ENCODE results near the gene PSTPIP1. TPM values are rescaled to one million over a fixed set of nuclear protein-coding genes. Genes with fewer than 3 reads are reported as not detected.

The PSTPIP1 gene
- total RNA-seq, 1 experiment from 2014 or later: not detected

GRCh38 chr15:76968306-76968705 is 26.6 kb upstream of the PSTPIP1 start:
- Histone ChIP-seq H3K9me3 (ENCODE audit: low read length) (no peaks in the 10 kb centered on the region), H3K36me3 (ENCODE audit: low read depth, low read length) (no peaks in the 10 kb centered on the region), H3K4me1 (ENCODE audit: insufficient read depth, low read length) (no peaks in the 10 kb centered on the region), H3K4me3 (ENCODE audit: low read length) (no peak overlapping the region), H3K79me2 (ENCODE audit: low read length) (no peaks in the 10 kb centered on the region), H3K27ac (ENCODE audit: low read length) (no peak overlapping the region), H3K9me2 (replicated peaks; ENCODE audit: low read length) (no peaks in the 10 kb centered on the region), H4K20me1 (ENCODE audit: low read length) (no peaks in the 10 kb centered on the region), H3K27me3 (ENCODE audit: low read length) (peaks cover 21% of the 10 kb centered on the region), H3F3A (ENCODE audit: low read length, unreplicated experiment) (no peaks in the 10 kb centered on the region), H3K9ac (ENCODE audit: low read length) (no peak overlapping the region), H2AFZ (ENCODE audit: low read length) (no peak overlapping the region), H3K4me2 (ENCODE audit: low read length) (no peak overlapping the region)
- ATAC-seq (no peak), DNase-seq (no peak)
- ChIA-PET POLR2A (ENCODE audit: unreplicated experiment) (no interaction called here), CTCF (no interaction called here)
- no TSS peak for BruUV-seq (replicated peaks)
- TF ChIP-seq EZH2phosphoT487 (IDR thresholded peaks at IDR 0.05; ENCODE audit: borderline replicate concordance, low read length) (no peak), EZH2 (IDR thresholded peaks at IDR 0.05; ENCODE audit: low read length, unreplicated experiment) (no peak), CTCF (conservative IDR thresholded peaks at IDR 0.05; ENCODE audit: low read depth, low read length) (no peak)
- intact Hi-C loops (cut with micrococcal nuclease): no loop called here

DNA sequence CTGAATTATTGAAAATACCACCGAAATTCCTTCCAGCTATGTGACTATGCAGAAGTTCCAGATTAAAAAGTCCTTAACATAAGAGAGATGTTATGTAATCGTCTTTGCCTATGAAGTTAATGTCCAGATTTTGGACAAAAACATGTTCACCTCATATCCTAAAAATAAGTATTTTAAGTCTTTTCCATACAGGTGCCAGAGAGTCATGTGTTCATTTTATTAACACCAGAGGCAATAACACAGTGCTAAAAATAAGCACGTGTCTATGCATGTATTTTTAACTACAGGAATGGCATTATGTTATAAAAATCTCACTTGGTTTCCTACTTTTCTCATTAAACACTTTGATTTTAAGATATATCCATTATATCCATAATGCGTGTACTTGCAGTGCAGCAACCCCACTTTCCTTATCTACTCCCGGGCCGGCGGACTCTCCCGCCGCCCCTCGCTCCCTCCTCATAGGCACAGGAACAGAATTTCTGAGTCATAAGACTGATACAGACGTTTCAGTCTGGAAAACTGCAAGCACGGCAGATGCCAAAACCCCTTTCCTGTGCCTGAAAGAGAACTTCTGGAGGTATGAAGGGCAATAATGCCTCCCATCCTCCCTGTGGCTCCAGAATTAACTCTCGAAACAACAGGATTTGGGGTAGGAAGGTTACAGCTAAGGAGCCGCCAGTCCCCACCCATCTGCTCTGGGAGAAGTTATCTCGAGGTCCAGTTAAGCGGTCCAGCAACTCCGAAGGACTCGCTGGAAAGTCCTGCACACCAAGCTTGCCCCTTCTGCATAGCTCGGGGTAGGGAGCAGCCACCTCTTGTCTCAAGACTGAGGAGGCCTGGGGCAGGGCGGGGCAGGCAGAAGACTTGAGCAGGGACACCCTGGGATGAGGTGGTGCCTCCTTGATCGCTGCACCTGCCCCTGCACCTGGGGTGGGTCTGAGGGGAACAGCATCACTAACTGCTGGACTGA is 22.3 kb upstream of the PSTPIP1 start:
- no peaks in the 10 kb centered on the region for H3K9me3 ChIP-seq (ENCODE audit: low read length)
- DNase-seq: no peak
- intact Hi-C loops (cut with micrococcal nuclease): no loop called here
- H3K36me3 ChIP-seq (ENCODE audit: low read depth, low read length): no peaks in the 10 kb centered on the region
- TF ChIP-seq EZH2phosphoT487 (IDR thresholded peaks at IDR 0.05; ENCODE audit: borderline replicate concordance, low read length) (no peak), EZH2 (IDR thresholded peaks at IDR 0.05; ENCODE audit: low read length, unreplicated experiment) (no peak)
- no peak for ATAC-seq
- H3K9me2 ChIP-seq (replicated peaks; ENCODE audit: low read length): no peaks in the 10 kb centered on the region
- H3K79me2 ChIP-seq (ENCODE audit: low read length): no peaks in the 10 kb centered on the region
- H3K4me1 ChIP-seq (ENCODE audit: insufficient read depth, low read length): no peaks in the 10 kb centered on the region
- no peak overlapping the region for H2AFZ ChIP-seq (ENCODE audit: low read length)
- no TSS peak for BruUV-seq (replicated peaks)
- peaks cover 8% of the 10 kb centered on the region for H3K27me3 ChIP-seq (ENCODE audit: low read length)
- H3K4me2 ChIP-seq (ENCODE audit: low read length): no peak overlapping the region
- H4K20me1 ChIP-seq (ENCODE audit: low read length): no peaks in the 10 kb centered on the region
- no peak overlapping the region for H3K27ac ChIP-seq (ENCODE audit: low read length)
- H3F3A ChIP-seq (ENCODE audit: low read length, unreplicated experiment): no peaks in the 10 kb centered on the region
- POLR2A ChIA-PET (ENCODE audit: unreplicated experiment): no interaction called here
- CTCF ChIA-PET: no interaction called here
- no peak overlapping the region for H3K4me3 ChIP-seq (ENCODE audit: low read length)
- H3K9ac ChIP-seq (ENCODE audit: low read length): no peak overlapping the region

- no peak overlapping the region for H3K9ac ChIP-seq (ENCODE audit: low read length)
- no peaks in the 10 kb centered on the region for H3F3A ChIP-seq (ENCODE audit: low read length, unreplicated experiment)
- ATAC-seq (no peak), DNase-seq (peak; percentile 17)
- no peak overlapping the region for H3K4me2 ChIP-seq (ENCODE audit: low read length)
- no peaks in the 10 kb centered on the region for H3K9me2 ChIP-seq (replicated peaks; ENCODE audit: low read length)
- H3K36me3 ChIP-seq (ENCODE audit: low read depth, low read length): no peaks in the 10 kb centered on the region
- H3K4me3 ChIP-seq (ENCODE audit: low read length): no peak overlapping the region
- ChIA-PET CTCF (no interaction called here), POLR2A (ENCODE audit: unreplicated experiment) (no interaction called here)
- TF ChIP-seq EZH2 (IDR thresholded peaks at IDR 0.05; ENCODE audit: low read length, unreplicated experiment) (no peak), CTCF (conservative IDR thresholded peaks at IDR 0.05; ENCODE audit: low read depth, low read length) (peak; percentile 58)
- no peaks in the 10 kb centered on the region for H4K20me1 ChIP-seq (ENCODE audit: low read length)
- no peak overlapping the region for H2AFZ ChIP-seq (ENCODE audit: low read length)
- no peaks in the 10 kb centered on the region for H3K9me3 ChIP-seq (ENCODE audit: low read length)
- H3K27me3 ChIP-seq (ENCODE audit: low read length): peaks cover 8% of the 10 kb centered on the region
- H3K27ac ChIP-seq (ENCODE audit: low read length): no peak overlapping the region
- intact Hi-C loops (cut with micrococcal nuclease): no loop called here
- BruUV-seq (replicated peaks): no TSS peak
- no peaks in the 10 kb centered on the region for H3K4me1 ChIP-seq (ENCODE audit: insufficient read depth, low read length)
- H3K79me2 ChIP-seq (ENCODE audit: low read length): no peaks in the 10 kb centered on the region
Observed at GRCh38 chr15:76973362-76973743, 21.6 kb upstream of the PSTPIP1 start.
